Mucosa of descending colon (tissue), 3 donors: ENCODE data around the gene LRRC43. TPM values are rescaled to one million over a fixed set of nuclear protein-coding genes. Genes with fewer than 3 reads are reported as not detected.

Experiments
- ATAC-seq: fragments of 200-7000 bp; cut with Tn5 transposase; one replicate; pipeline ENCODE4 v1.9.1; 2020; ENCODE audit warnings: mild to moderate bottlenecking, moderate library complexity
- DNase-seq, 3 donors: peaks; one replicate each; pipeline ENCODE4 v3.0.0-alpha.2; 2020
- H3K36me3 ChIP-seq: fragments of 200-600 bp; one replicate; pipeline ENCODE4 v1.8.0; 2021; ENCODE audit warnings: low read depth, mild to moderate bottlenecking
- H3K4me1 ChIP-seq: fragments of 200-600 bp; one replicate; pipeline ENCODE4 v1.8.0; 2021; ENCODE audit warnings: low read depth, mild to moderate bottlenecking
- H3K4me3 ChIP-seq: fragments of 200-600 bp; one replicate; pipeline ENCODE4 v1.8.0; 2021; ENCODE audit warnings: mild to moderate bottlenecking
- H3K9me3 ChIP-seq: fragments of 200-600 bp; one replicate; pipeline ENCODE4 v1.8.0; 2021; ENCODE audit warnings: mild to moderate bottlenecking
- CTCF ChIP-seq: fragments of 200-600 bp; IDR thresholded peaks from one replicate; pipeline ENCODE4 v1.8.0; 2022; ENCODE audit warnings: antibody characterized with exemption, mild to moderate bottlenecking
- intact Hi-C, 2 donors: fragments of 100-400 bp; cut with DNase I in 1 of 2; cut with micrococcal nuclease in 1 of 2; formaldehyde crosslinking; loops; one replicate each; pipeline versions ENCODE4 v1.11.0 to v1.11.1; 2022; cut with DNase I, micrococcal nuclease
- total RNA-seq, 3 donors: library from RNA; stranded (reverse); fragmentation: NEBNext Ultra II Directional in 2 of 3; extraction: Animal tissue kit (Norgen Biotek cat#: 25700) in 2 of 3; gene quantifications; one replicate each; pipeline versions ENCODE4 v1.2.1 to v1.2.4, GENCODE V29; 2021 to 2023
- donor health status: DM: no; HTN: no; CAD: no; lungs with moderate emphysema.
- donor health status: DM: no; HTN: no; CAD: no.
- donor health status: DM: no; HTN: yes; CAD: no.

Gene LRRC43
- total RNA-seq, 3 donors from 2014 or later = 0.19 to 0.51 TPM; not detected in 1

- ATAC-seq (no peak), DNase-seq (no peak)
- Histone ChIP-seq H3K4me1 (no peaks in the 10 kb centered on the region), H3K36me3 (peaks cover 5% of the 10 kb centered on the region), H3K4me3 (no peak overlapping the region), H3K9me3 (no peaks in the 10 kb centered on the region)
- no peak for TF ChIP-seq CTCF
- intact Hi-C loops = no loop called here
Measured at GRCh38 chr12:122232691-122233090, 49.8 kb downstream of the LRRC43 start.

- no peak for TF ChIP-seq CTCF
- no peaks in the 10 kb centered on the region for H3K9me3 ChIP-seq
- intact Hi-C loops = no loop called here
- H3K4me3 ChIP-seq = no peak overlapping the region
- H3K36me3 ChIP-seq = peaks cover 5% of the 10 kb centered on the region
- DNase-seq = no peak
- no peaks in the 10 kb centered on the region for H3K4me1 ChIP-seq
- ATAC-seq = no peak
Measured at GRCh38 chr12:122235741-122236140, 52.8 kb downstream of the LRRC43 start.

GRCh38 chr12:122238861-122239260 lies 55.9 kb downstream of the LRRC43 start:
- H3K9me3 ChIP-seq = no peaks in the 10 kb centered on the region
- DNase-seq = no peak
- peaks cover 5% of the 10 kb centered on the region for H3K36me3 ChIP-seq
- intact Hi-C loops = no loop called here
- H3K4me1 ChIP-seq = no peaks in the 10 kb centered on the region
- no peak for TF ChIP-seq CTCF
- ATAC-seq = no peak
- H3K4me3 ChIP-seq = no peak overlapping the region

- Histone ChIP-seq H3K4me3 (no peak overlapping the region), H3K36me3 (no peaks in the 10 kb centered on the region), H3K9me3 (no peaks in the 10 kb centered on the region), H3K4me1 (no peaks in the 10 kb centered on the region)
- TF ChIP-seq CTCF = no peak
- DNase-seq (no peak), ATAC-seq (peak; percentile 26)
- intact Hi-C loops = no loop called here
Measured at GRCh38 chr12:122243965-122244364, 61.0 kb downstream of the LRRC43 start.

GRCh38 chr12:122244565-122245371 lies 61.8 kb downstream of the LRRC43 start:
- Histone ChIP-seq H3K4me1 (no peaks in the 10 kb centered on the region), H3K4me3 (no peak overlapping the region), H3K36me3 (no peaks in the 10 kb centered on the region), H3K9me3 (no peaks in the 10 kb centered on the region)
- TF ChIP-seq CTCF = no peak
- peak; percentile 54 for ATAC-seq
- intact Hi-C loops = no loop called here
- DNase-seq = no peak
